Spleen (tissue), 11 donors: ENCODE measurements around the gene MMP8. TPM values are rescaled to one million over a fixed set of nuclear protein-coding genes. Genes with fewer than 3 reads are reported as not detected.

Experiments
- DNase-seq: peaks from one replicate; pipeline ENCODE4 v3.0.0-alpha.2; 2020
- H3K27ac ChIP-seq, 8 donors: fragments of 200-600 bp; sonication (generic) in 7 of 8; 1 replicate in 4 of 8; 2 replicates in 4 of 8; pipeline versions ENCODE4 v1.5.0 to v1.8.0; 2016 to 2021; ENCODE audit warnings: inconsistent platforms in 4 of 8, mild to moderate bottlenecking in 4 of 8, moderate library complexity in 1 of 8
- H3K27me3 ChIP-seq, 7 donors: fragments of 200-600 bp; sonication (generic) in 6 of 7; replicated peaks in 1 of 7; 1 replicate in 4 of 7; 2 replicates in 3 of 7; pipeline versions ENCODE4 v1.5.0 to v1.8.0; 2016 to 2021; ENCODE audit warnings: inconsistent platforms in 3 of 7, mild to moderate bottlenecking in 1 of 7
- H3K36me3 ChIP-seq, 6 donors: fragments of 200-600 bp; sonication (generic) in 5 of 6; 1 replicate in 4 of 6; 2 replicates in 2 of 6; pipeline versions ENCODE4 v1.5.0 to v1.8.0; 2016 to 2021; ENCODE audit warnings: inconsistent platforms in 2 of 6
- H3K4me1 ChIP-seq, 6 donors: fragments of 200-600 bp; sonication (generic) in 5 of 6; 1 replicate in 3 of 6; 2 replicates in 3 of 6; pipeline versions ENCODE4 v1.5.0 to v1.8.0; 2016 to 2021; ENCODE audit warnings: inconsistent platforms in 3 of 6
- H3K4me3 ChIP-seq, 8 donors: fragments of 200-600 bp; sonication (generic) in 7 of 8; 1 replicate in 4 of 8; 2 replicates in 4 of 8; pipeline versions ENCODE4 v1.5.0 to v1.8.0; 2016 to 2021; ENCODE audit warnings: inconsistent platforms in 4 of 8, mild to moderate bottlenecking in 4 of 8, moderate library complexity in 2 of 8
- H3K9me3 ChIP-seq, 8 donors: fragments of 200-600 bp; sonication (generic) in 7 of 8; 1 replicate in 4 of 8; 2 replicates in 4 of 8; pipeline versions ENCODE4 v1.5.0 to v1.8.0; 2016 to 2021; ENCODE audit warnings: inconsistent platforms in 4 of 8
- CTCF ChIP-seq, 11 experiments: fragments of 200-600 bp in 7 of 11; fragments of 450-650 bp in 4 of 11; sonication (generic) in 4 of 11; IDR thresholded peaks in 8 of 11; conservative IDR thresholded peaks in 3 of 11; 1 replicate in 7 of 11; 2 replicates in 4 of 11; pipeline versions ENCODE4 v1.4.0 to v1.8.0; 2016 to 2021; ENCODE audit warnings: antibody characterized with exemption in 11 of 11, inconsistent platforms in 4 of 11, mild to moderate bottlenecking in 1 of 11
- POLR2A ChIP-seq, 3 donors: fragments of 450-650 bp; IDR thresholded peaks; one replicate each; pipeline ENCODE4 v1.5.1; 2017; ENCODE audit warnings: antibody characterized with exemption in 3 of 3, mild to moderate bottlenecking in 1 of 3
- POLR2AphosphoS5 ChIP-seq, 3 donors: sonication (generic); formaldehyde crosslinking; IDR thresholded peaks; one replicate each; pipeline ENCODE4 v1.5.1; 2017; ENCODE audit warnings: antibody characterized with exemption in 3 of 3
- WGBS, 5 donors: extraction: QIAGEN DNeasy Blood & Tissue Kit in 3 of 5; methylation state at CpG; one replicate each; pipeline versions ENCODE4 v1.1.5 to v1.1.7; 2013 to 2018; 5-methylcytosine and 5-hydroxymethylcytosine counted together
- intact Hi-C: fragments of 100-400 bp; cut with DNase I; formaldehyde crosslinking; loops from one replicate; pipeline ENCODE4 v1.15.0; 2023; ENCODE audit warnings: low total_unique reads
- polyA plus RNA-seq, 3 donors: library from polyadenylated mRNA; stranded (reverse); fragments of 200-250 nt; gene quantifications; one replicate each; pipeline ENCODE4 v1.2.1, GENCODE V29; 2013
- total RNA-seq, 7 donors: library from RNA; depleted of rRNA in 3 of 7; stranded (reverse); fragments of >200 nt in 3 of 7; fragmentation: NEBNext Ultra II Directional in 4 of 7; extraction: Animal tissue kit (Norgen Biotek cat#: 25700) in 4 of 7; gene quantifications; one replicate each; pipeline versions ENCODE4 v1.1.0 to v1.2.1, GENCODE V29; 2016 to 2021
- donor health status: healthy with polysubstance abuse.
- donor health status: DM: no; HTN: no; CAD: no; lungs with moderate emphysema.
- donor health status: DM: no; HTN: no; CAD: no.
- donor health status: Bipolar disorder and iron deficiency.
- donor health status: healthy.
- donor health status: DM: no; HTN: no; CAD: no.
- donor health status: DM: yes; HTN: yes; CAD: no.

MMP8 gene
- total and polyA plus RNA-seq, 10 donors = 0.87 to 120 (median 16.6) TPM

GRCh38 chr11:102760344-102761035, 35.7 kb upstream of the MMP8 start:
- Histone ChIP-seq H3K36me3 (no peaks in the 10 kb centered on the region), H3K9me3 (no peaks in the 10 kb centered on the region), H3K27me3 (peaks cover 0 to 10% (median 0%) of the 10 kb centered on the region in 7 donors), H3K4me1 (peaks cover 0 to 9% (median 3%) of the 10 kb centered on the region in 6 donors), H3K4me3 (no peak overlapping the region), H3K27ac (no peak overlapping the region)
- TF ChIP-seq CTCF (IDR thresholded peaks at IDR 0.05 in 8 of 11, conservative IDR thresholded peaks at IDR 0.05 in 3 of 11) (no peak), POLR2AphosphoS5 (IDR thresholded peaks at IDR 0.05) (no peak), POLR2A (IDR thresholded peaks at IDR 0.05) (no peak)
- intact Hi-C loops = no loop called here
- 46 to 61% (median 52%) methylated on average over 4 of the region's 4 CpGs for WGBS, 5 donors
- DNase-seq = no peak

DNA sequence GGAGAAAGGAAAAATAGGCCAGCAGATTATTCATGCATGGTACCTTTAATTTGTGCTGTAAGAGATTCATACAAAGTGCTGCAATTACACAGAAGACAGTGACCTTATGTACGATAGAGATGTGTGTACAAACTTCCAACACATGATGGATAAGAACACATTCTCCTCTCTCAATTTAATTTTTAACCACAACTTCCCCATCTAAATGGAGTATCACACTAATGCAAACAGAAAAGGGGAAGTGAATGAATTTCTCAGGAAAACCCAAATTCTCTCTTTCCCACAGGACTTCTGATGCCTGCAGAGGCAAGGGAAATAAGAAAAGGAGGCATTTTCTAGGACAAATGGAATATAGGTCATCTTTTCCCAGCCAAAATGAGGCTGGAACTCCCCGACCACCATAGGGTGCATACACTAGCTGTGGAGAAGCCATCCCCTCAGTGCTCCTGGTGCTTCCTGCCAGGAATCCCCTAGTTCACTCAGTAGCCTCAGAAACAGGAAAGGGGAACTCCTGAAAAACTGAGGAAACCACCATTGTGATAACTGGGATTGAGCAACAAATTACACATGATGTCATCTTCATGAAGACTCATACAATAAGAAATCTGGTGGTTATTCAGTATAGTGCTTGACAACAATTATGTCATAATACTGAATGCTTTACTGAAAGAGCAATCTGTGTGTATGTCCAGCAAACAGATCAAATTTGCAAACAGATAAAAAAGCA, 33.2 kb upstream of the MMP8 start:
- Histone ChIP-seq H3K27ac (no peak overlapping the region), H3K27me3 (peaks cover 0 to 20% (median 0%) of the 10 kb centered on the region in 7 donors), H3K36me3 (no peaks in the 10 kb centered on the region), H3K4me1 (peaks cover 0 to 9% (median 3%) of the 10 kb centered on the region in 6 donors), H3K9me3 (no peaks in the 10 kb centered on the region), H3K4me3 (no peak overlapping the region)
- WGBS, 5 donors = 18 to 28% (median 23%) methylated on average over 2 of the region's 2 CpGs
- intact Hi-C loops = no loop called here
- TF ChIP-seq POLR2AphosphoS5 (IDR thresholded peaks at IDR 0.05) (no peak), POLR2A (IDR thresholded peaks at IDR 0.05) (no peak), CTCF (IDR thresholded peaks at IDR 0.05 in 8 of 11, conservative IDR thresholded peaks at IDR 0.05 in 3 of 11) (no peak)
- DNase-seq = no peak

- Histone ChIP-seq H3K27ac (no peak overlapping the region), H3K4me1 (peaks cover 0 to 8% (median 3%) of the 10 kb centered on the region in 6 donors), H3K9me3 (peaks cover 0 to under 1% (median 0%) of the 10 kb centered on the region in 8 donors), H3K4me3 (no peak overlapping the region), H3K36me3 (no peaks in the 10 kb centered on the region), H3K27me3 (peaks cover 0 to 32% (median 0%) of the 10 kb centered on the region in 7 donors)
- DNase-seq = no peak
- intact Hi-C loops = no loop called here
- TF ChIP-seq POLR2AphosphoS5 (IDR thresholded peaks at IDR 0.05) = no peak
- no peak for TF ChIP-seq POLR2A (IDR thresholded peaks at IDR 0.05)
- TF ChIP-seq CTCF (IDR thresholded peaks at IDR 0.05 in 8 of 11, conservative IDR thresholded peaks at IDR 0.05 in 3 of 11) = no peak
- 92 to 100% (median 96%) methylated on average over 1 of the region's 1 CpG for WGBS, 5 donors
Measured at GRCh38 chr11:102753267-102753666, 28.5 kb upstream of the MMP8 start.

GRCh38 chr11:102751673-102752072, 26.9 kb upstream of the MMP8 start:
- DNase-seq = no peak
- intact Hi-C loops = no loop called here
- Histone ChIP-seq H3K27me3 (peaks cover 0 to 32% (median 0%) of the 10 kb centered on the region in 7 donors), H3K4me1 (no peaks in the 10 kb centered on the region), H3K27ac (no peak overlapping the region), H3K9me3 (peaks cover 0 to 6% (median 0%) of the 10 kb centered on the region in 8 donors), H3K36me3 (no peaks in the 10 kb centered on the region), H3K4me3 (no peak overlapping the region)
- TF ChIP-seq POLR2AphosphoS5 (IDR thresholded peaks at IDR 0.05) (no peak), POLR2A (IDR thresholded peaks at IDR 0.05) (no peak), CTCF (IDR thresholded peaks at IDR 0.05 in 8 of 11, conservative IDR thresholded peaks at IDR 0.05 in 3 of 11) (no peak)
